GM10248 (cell line): ENCODE data around the gene C1GALT1.

ENCODE experiments used
- CTCF ChIA-PET: fragments of 300-600 bp; sonication (Branson Sonifier 250); formaldehyde crosslinking; extraction: SDS; loops from one replicate; lab custom pipeline; 2021; ENCODE audit warnings: antibody characterized with exemption; lab: Yijun Ruan, JAX
- POLR2A ChIA-PET: fragments of 350-650 bp; sonication (Branson Sonifier 250); formaldehyde crosslinking; extraction: SDS; loops from one replicate; lab custom pipeline; 2020; ENCODE audit warnings: antibody characterized with exemption; lab: Yijun Ruan, JAX
- DNase-seq: peaks from one replicate; pipeline ENCODE4 v3.0.0; 2012; ENCODE audit errors: extremely low spot score
- TF ChIP-seq, protein P1 (sequence below): IDR thresholded peaks from 2 replicates; pipeline ENCODE4 v1.5.1; 2012; ENCODE audit warnings: mild to moderate bottlenecking, low read depth; ENCODE audit errors: extremely low read depth, missing control alignments, control extremely low read depth

The C1GALT1 gene

DNA sequence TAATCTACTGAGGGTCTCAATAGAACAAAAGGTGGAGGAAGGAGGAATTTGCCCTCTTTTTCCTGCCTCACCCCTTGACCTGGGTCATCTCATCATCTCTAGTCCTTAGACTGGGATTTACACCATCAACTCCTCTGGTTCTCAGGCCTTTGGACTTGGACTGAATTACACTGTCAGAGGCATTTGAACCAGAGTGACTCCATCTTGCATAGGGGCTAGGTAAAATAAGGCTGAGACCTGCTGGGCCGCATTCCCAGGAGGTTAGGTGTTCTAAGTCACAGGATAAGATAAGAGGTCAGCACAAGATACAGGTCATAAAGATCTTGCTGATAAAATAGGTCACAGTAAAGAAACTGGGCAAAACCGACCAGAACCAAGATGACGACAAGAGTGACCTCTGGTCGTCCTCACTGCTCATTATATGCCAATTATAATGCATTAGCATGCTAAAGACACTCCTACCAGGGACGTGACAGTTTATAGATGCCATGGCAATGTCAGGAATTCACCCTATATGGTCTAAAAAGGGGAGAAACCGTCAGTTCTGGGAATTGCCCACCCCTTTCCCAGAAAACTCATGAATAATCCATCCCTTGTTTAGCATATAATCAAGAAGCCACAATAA is 84.0 kb downstream of the C1GALT1 start:
- POLR2A ChIA-PET, result no interaction called here
- CTCF ChIA-PET, result no interaction called here
- DNase-seq, result no peak
- TF ChIP-seq, protein P1, sequence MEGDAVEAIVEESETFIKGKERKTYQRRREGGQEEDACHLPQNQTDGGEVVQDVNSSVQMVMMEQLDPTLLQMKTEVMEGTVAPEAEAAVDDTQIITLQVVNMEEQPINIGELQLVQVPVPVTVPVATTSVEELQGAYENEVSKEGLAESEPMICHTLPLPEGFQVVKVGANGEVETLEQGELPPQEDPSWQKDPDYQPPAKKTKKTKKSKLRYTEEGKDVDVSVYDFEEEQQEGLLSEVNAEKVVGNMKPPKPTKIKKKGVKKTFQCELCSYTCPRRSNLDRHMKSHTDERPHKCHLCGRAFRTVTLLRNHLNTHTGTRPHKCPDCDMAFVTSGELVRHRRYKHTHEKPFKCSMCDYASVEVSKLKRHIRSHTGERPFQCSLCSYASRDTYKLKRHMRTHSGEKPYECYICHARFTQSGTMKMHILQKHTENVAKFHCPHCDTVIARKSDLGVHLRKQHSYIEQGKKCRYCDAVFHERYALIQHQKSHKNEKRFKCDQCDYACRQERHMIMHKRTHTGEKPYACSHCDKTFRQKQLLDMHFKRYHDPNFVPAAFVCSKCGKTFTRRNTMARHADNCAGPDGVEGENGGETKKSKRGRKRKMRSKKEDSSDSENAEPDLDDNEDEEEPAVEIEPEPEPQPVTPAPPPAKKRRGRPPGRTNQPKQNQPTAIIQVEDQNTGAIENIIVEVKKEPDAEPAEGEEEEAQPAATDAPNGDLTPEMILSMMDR, result no peak

DNA sequence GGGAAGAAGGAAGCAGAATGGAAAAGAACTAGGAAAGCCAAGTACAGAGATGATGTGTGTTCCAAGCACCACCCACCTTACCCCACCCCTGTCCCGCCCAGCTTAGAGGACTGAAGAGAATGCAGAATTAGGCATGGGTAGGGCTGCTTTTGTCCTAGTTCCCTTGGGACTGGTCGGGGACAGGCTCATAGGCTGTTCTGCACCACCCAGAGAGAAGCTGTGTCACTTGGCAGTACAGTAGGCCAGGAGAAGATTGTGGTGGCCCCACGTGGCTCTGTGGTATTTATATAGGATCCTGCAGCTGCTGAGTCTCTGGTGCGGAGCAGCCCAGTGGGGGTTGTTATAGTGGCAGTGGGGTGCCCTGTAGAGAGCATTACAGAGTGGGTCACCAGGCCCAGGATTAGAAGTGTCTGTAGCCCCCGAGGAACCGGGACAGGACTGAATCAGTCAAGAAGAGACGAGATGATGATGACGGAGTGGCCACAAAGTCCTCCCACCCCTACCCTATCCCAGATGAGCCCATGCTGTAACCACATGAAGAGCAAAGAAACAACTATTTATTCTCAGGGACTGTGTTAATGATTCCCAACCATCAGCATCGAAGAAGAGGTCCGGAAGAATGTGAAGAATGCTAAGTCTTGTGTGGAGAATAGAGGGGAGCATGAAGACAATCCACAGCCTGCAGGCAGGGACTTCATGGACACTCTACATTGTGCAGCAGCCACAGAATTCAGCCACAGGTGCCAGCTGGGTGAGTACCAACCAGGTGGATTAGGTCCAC is 88.9 kb downstream of the C1GALT1 start:
- TF ChIP-seq, protein P1, result no peak
- CTCF ChIA-PET, result interaction anchor here (1.3 kb wide), 1 partner anchor 12 kb away, joined by 3 read pairs; no protein-coding TSS in a partner anchor
- no peak for DNase-seq
- POLR2A ChIA-PET, result no interaction called here

DNA sequence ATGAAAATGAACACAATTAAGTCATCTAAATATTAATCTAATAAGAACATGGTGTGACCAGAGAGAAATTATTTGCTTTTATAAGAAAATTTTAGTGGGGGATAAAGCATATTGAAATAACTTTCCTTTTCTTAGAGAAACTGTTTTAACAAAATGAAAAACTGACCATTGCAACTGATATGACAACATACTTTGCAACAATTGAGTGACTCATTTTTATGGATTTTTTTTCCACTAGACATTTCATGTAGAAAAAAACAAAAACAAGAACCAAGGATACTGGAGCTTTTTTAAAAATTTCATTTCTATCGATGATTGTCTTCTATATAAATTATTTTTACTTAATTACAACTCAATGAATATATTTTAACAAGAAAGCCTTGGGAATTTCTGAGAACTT is 90.0 kb downstream of the C1GALT1 start:
- DNase-seq, result no peak
- TF ChIP-seq, protein P1, result no peak
- CTCF ChIA-PET, result interaction anchor here (1.3 kb wide), 1 partner anchor 12 kb away, joined by 3 read pairs; no protein-coding TSS in a partner anchor
- POLR2A ChIA-PET, result no interaction called here

DNA sequence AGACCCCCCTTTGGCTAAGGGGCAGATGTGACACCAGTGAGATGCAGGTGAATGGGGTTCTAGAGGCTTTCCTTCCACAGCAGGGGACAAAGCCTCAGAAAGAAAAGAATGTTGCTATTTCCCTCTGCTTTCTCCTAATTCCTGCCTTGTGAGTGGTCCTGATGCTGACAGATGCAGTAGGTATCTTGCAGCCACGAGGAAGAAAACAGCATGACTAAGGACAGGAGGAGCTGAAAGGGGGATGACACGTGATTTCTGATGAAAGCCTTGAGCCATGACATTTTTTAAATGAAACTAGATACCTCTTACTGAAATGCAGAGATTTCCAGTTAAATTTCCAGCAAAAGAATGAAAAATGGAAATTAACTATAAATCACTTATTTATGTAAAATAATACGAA is 92.4 kb downstream of the C1GALT1 start:
- DNase-seq, result no peak
- ChIA-PET POLR2A (no interaction called here), CTCF (interaction anchor here (0.9 to 1.0 kb wide), 2 partner anchors 92 to 99 kb away, joined by 3 read pairs; partner anchors contain the start of gene C1GALT1)
- TF ChIP-seq, protein P1, result no peak

DNA sequence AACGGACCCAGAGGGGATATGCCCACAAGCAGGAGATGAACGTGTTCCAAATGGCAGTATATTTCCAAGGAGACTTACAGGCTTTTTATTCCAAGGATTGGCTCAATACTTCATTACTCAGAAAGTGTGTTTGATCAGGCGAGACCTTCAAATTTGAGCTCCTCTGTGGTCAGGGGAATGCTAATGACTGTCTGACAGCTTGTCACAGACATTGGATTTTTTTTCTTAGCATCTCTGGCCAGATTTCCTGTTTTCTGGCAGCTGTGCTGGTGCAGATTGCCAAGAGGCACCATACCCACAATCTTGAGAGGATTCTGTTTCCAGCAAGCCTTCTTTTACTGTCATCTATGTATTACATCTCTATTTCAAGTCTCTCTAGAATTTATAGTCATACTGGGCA is 93.8 kb downstream of the C1GALT1 start:
- TF ChIP-seq, protein P1, result no peak
- DNase-seq, result no peak
- POLR2A ChIA-PET, result no interaction called here
- CTCF ChIA-PET, result interaction anchor here (1.0 to 1.4 kb wide), 2 partner anchors 8 to 11 kb away, joined by 3 read pairs; no protein-coding TSS in a partner anchor

DNA sequence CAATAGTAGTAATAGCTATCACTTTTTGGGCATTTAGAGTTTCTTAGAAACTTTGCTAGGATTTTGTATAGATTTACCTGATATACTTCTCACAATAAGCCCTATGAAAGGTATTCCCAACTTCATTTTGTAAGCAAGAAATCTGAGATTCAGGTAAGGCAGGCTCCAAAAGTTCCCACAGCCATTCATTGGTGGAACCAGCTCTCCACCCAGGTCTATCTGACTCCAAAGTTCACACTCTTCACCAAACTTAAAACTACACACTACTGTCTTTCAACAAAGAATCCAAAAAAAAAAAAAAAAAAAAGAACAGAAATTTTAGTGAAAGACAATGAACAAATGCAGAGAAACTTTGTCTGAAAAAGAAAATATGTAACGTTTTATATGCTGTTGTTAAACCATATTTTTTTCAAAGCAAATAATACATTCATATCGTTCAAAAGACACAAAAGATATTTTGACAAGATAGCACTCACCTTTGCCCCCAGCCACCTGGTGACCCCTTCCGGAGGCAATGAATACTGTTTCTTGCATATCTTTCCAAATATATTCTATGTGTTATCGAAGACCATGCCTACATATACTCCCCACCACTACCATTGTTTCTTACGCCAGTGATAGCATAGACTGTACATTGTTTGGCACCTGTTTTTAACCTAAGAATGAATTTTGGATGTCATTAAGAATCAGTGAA is 108.2 kb downstream of the C1GALT1 start:
- ChIA-PET POLR2A (no interaction called here), CTCF (interaction anchor here (1.3 kb wide), 1 partner anchor 13 kb away, joined by 3 read pairs; no protein-coding TSS in a partner anchor)
- TF ChIP-seq, protein P1, result no peak
- no peak for DNase-seq
